Measurements from ENCODE around the gene NELFE. TPM values are rescaled to one million over a fixed set of nuclear protein-coding genes. Genes with fewer than 3 reads are reported as not detected.

The NELFE gene
- total and polyA plus RNA-seq, 2 of the 13 experiments (the other 11 are each of a cell fraction or from before 2014, with no cell fraction given), result 51.3 to 69.8 TPM

- TF ChIP-seq ZNF577 (CRISPR knock-in tag; IDR thresholded peaks at IDR 0.05; ENCODE audit: borderline replicate concordance, low read depth) (no peak), ZMYM4 (CRISPR knock-in tag; IDR thresholded peaks at IDR 0.05) (no peak), RBM39 (IDR thresholded peaks at IDR 0.05; ENCODE audit: low read depth, low read length, poor library complexity, severe bottlenecking) (no peak), ZNF296 (CRISPR knock-in tag; conservative IDR thresholded peaks at IDR 0.05) (no peak), NR2F2 (IDR thresholded peaks at IDR 0.05; ENCODE audit: borderline replicate concordance, low read depth) (no peak), ZNF121 (CRISPR knock-in tag; IDR thresholded peaks at IDR 0.05) (no peak), ZFP62 (CRISPR knock-in tag; IDR thresholded peaks at IDR 0.05) (0 out of 2 replicates have a peak, but pooled peaks have one; percentile 2), ZNF737 (CRISPR knock-in tag; IDR thresholded peaks at IDR 0.05; ENCODE audit: borderline replicate concordance) (no peak), YEATS4 (CRISPR knock-in tag; IDR thresholded peaks at IDR 0.05; ENCODE audit: borderline replicate concordance) (no peak), ZNF879 (CRISPR knock-in tag; IDR thresholded peaks at IDR 0.05) (no peak), ZNF619 (CRISPR knock-in tag; IDR thresholded peaks at IDR 0.05) (peak; percentile 22; the same call in 1 of the 2 replicates), TEAD3 (CRISPR knock-in tag; optimal IDR thresholded peaks at IDR 0.05; ENCODE audit: borderline replicate concordance) (no peak), ZNF256 (CRISPR knock-in tag; conservative IDR thresholded peaks at IDR 0.05) (no peak), GFI1 (CRISPR knock-in tag; IDR thresholded peaks at IDR 0.05; ENCODE audit: borderline replicate concordance) (no peak), ONECUT2 (CRISPR knock-in tag; IDR thresholded peaks at IDR 0.05) (no peak), MBD4 (IDR thresholded peaks at IDR 0.05; ENCODE audit: borderline replicate concordance, low read length) (no peak), ZNF746 (CRISPR knock-in tag; IDR thresholded peaks at IDR 0.05) (0 out of 2 replicates have a peak, but pooled peaks have one; percentile 2), ZNF646 (CRISPR knock-in tag; IDR thresholded peaks at IDR 0.05) (no peak), BCL6 (CRISPR knock-in tag; IDR thresholded peaks at IDR 0.05) (no peak; the same call in 1 of the 2 replicates)
- TF ChIP-seq, protein P1, sequence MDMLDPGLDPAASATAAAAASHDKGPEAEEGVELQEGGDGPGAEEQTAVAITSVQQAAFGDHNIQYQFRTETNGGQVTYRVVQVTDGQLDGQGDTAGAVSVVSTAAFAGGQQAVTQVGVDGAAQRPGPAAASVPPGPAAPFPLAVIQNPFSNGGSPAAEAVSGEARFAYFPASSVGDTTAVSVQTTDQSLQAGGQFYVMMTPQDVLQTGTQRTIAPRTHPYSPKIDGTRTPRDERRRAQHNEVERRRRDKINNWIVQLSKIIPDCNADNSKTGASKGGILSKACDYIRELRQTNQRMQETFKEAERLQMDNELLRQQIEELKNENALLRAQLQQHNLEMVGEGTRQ (IDR thresholded peaks at IDR 0.05; ENCODE audit: low read depth, low read length), result no peak
- TF ChIP-seq, protein P1 (CRISPR knock-in tag; IDR thresholded peaks at IDR 0.05; ENCODE audit: borderline replicate concordance), result no peak
- TF ChIP-seq, protein P2, sequence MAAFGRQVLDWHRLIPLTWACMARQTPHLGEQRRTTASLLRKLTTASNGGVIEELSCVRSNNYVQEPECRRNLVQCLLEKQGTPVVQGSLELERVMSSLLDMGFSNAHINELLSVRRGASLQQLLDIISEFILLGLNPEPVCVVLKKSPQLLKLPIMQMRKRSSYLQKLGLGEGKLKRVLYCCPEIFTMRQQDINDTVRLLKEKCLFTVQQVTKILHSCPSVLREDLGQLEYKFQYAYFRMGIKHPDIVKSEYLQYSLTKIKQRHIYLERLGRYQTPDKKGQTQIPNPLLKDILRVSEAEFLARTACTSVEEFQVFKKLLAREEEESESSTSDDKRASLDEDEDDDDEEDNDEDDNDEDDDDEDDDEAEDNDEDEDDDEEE (CRISPR knock-in tag; IDR thresholded peaks at IDR 0.05), result no peak
Measured at GRCh38 chr6:31972709-31973350, 14.1 kb upstream of the NELFE start (continued).
